Endothelial cell of umbilical vein (primary cell): ENCODE results near the gene ZFYVE28. TPM values are rescaled to one million over a fixed set of nuclear protein-coding genes. Genes with fewer than 3 reads are reported as not detected.

Source experiments
- BruUV-seq: library from RNA; stranded (reverse); fragments of 400-500 nt; replicated peaks from 2 replicates; lab custom pipeline; 2021; lab: Mats Ljungman, UMichigan
- CTCF ChIA-PET: fragments of 300-600, 350-600 bp; sonication (Branson Sonifier 250); formaldehyde crosslinking; loops from one replicate; lab custom pipeline; 2021; ENCODE audit warnings: antibody characterized with exemption, inconsistent platforms; lab: Charles Lee
- POLR2A ChIA-PET: fragments of 300-600, 350-600 bp; sonication (Branson Sonifier 250); formaldehyde crosslinking; loops from one replicate; lab custom pipeline; 2021; ENCODE audit warnings: antibody characterized with exemption, inconsistent platforms; lab: Charles Lee
- DNase-seq: peaks from one replicate; pipeline ENCODE4 v3.0.0-alpha.2; 2011; ENCODE audit warnings: low read depth, low spot score
- FAIRE-seq: peaks from 2 replicates; lab custom pipeline; 2011; peaks lifted over from hg19 to GRCh38; lab: Jason Lieb, UNC
- H2AFZ ChIP-seq: 2 replicates; pipeline ENCODE4 v1.6.0; 2012; ENCODE audit warnings: low read depth, low read length, control low read depth, inconsistent platforms
- H3K27ac ChIP-seq: 2 replicates; pipeline ENCODE4 v1.5.1; 2011; ENCODE audit warnings: low read depth, mild to moderate bottlenecking, control low read depth, low read length, moderate library complexity; ENCODE audit not compliant: insufficient read depth
- H3K27me3 ChIP-seq, 2 experiments: 2 replicates each; pipeline versions ENCODE4 v1.6.0 to v1.6.1; 2011; ENCODE audit warnings: low read length in 2 of 2, mixed read lengths in 1 of 2; ENCODE audit not compliant: control insufficient read depth in 2 of 2, insufficient read depth in 2 of 2
- H3K36me3 ChIP-seq, 2 experiments: 2 replicates in 1 of 2; 3 replicates in 1 of 2; pipeline ENCODE4 v1.5.1; 2011; ENCODE audit warnings: low read length in 2 of 2, mild to moderate bottlenecking in 1 of 2, moderate library complexity in 1 of 2; ENCODE audit not compliant: control insufficient read depth in 2 of 2, insufficient read depth in 2 of 2; ENCODE audit errors: extremely low read depth in 1 of 2
- H3K4me1 ChIP-seq: 3 replicates; pipeline ENCODE4 v1.5.1; 2011; ENCODE audit warnings: mild to moderate bottlenecking, low read length; ENCODE audit not compliant: control insufficient read depth, insufficient read depth; ENCODE audit errors: extremely low read depth
- H3K4me2 ChIP-seq: 2 replicates; pipeline ENCODE4 v1.6.1; 2011; ENCODE audit warnings: low read length, control low read depth, mixed read lengths; ENCODE audit not compliant: insufficient read depth
- H3K4me3 ChIP-seq, 3 experiments: fragments of 200-600 bp in 1 of 3; sonication (generic), shearing (Covaris generic) in 1 of 3; replicated peaks in 1 of 3; 2 replicates each; pipeline ENCODE4 v1.5.1; 2011 to 2016; ENCODE audit warnings: control low read depth in 3 of 3, low read length in 3 of 3, mild to moderate bottlenecking in 2 of 3, inconsistent platforms in 1 of 3, low read depth in 1 of 3, moderate library complexity in 1 of 3; ENCODE audit not compliant: insufficient read depth in 1 of 3
- H3K79me2 ChIP-seq: 2 replicates; pipeline ENCODE4 v1.6.0; 2012; ENCODE audit warnings: low read length, inconsistent platforms; ENCODE audit not compliant: control insufficient read depth, insufficient read depth
- H3K9ac ChIP-seq: replicated peaks from 2 replicates; pipeline ENCODE3; 2011; ENCODE audit warnings: low read length, control low read depth; ENCODE audit not compliant: insufficient read depth; ENCODE audit errors: extremely low read depth
- H3K9me1 ChIP-seq: replicated peaks from 3 replicates; pipeline ENCODE4 v1.6.0; 2011; ENCODE audit warnings: mild to moderate bottlenecking, low read length; ENCODE audit not compliant: control insufficient read depth, insufficient read depth; ENCODE audit errors: extremely low read depth
- H3K9me3 ChIP-seq: replicated peaks from 2 replicates; pipeline ENCODE4 v1.5.1; 2012; ENCODE audit warnings: low read length, inconsistent platforms; ENCODE audit not compliant: control insufficient read depth, insufficient read depth
- H4K20me1 ChIP-seq: replicated peaks from 2 replicates; pipeline ENCODE3; 2011; ENCODE audit warnings: mild to moderate bottlenecking, low read length; ENCODE audit not compliant: control insufficient read depth, insufficient read depth; ENCODE audit errors: extremely low read depth
- EZH2 ChIP-seq: IDR thresholded peaks from 2 replicates; pipeline ENCODE4 v1.6.1; 2012; ENCODE audit warnings: borderline replicate concordance, low read depth, mild to moderate bottlenecking, moderate library complexity, low read length, inconsistent platforms; ENCODE audit not compliant: severe bottlenecking
- FOS ChIP-seq: IDR thresholded peaks from 2 replicates; pipeline ENCODE4 v1.6.1; 2011; ENCODE audit warnings: mild to moderate bottlenecking, low read length, moderate library complexity, borderline replicate concordance; ENCODE audit not compliant: insufficient read depth
- GATA2 ChIP-seq: IDR thresholded peaks from 2 replicates; pipeline ENCODE4 v1.7.0; 2011; ENCODE audit warnings: low read depth, mild to moderate bottlenecking, moderate library complexity, mixed read lengths, low read length; ENCODE audit not compliant: insufficient read length, insufficient read depth
- JUN ChIP-seq: IDR thresholded peaks from 2 replicates; pipeline ENCODE4 v1.6.1; 2011; ENCODE audit warnings: borderline replicate concordance, low read depth; ENCODE audit not compliant: insufficient read length, insufficient read depth
- MAX ChIP-seq: IDR thresholded peaks from 2 replicates; pipeline ENCODE4 v1.6.1; 2011; ENCODE audit not compliant: insufficient read depth, insufficient read length
- MYC ChIP-seq: IDR thresholded peaks from one replicate; pipeline ENCODE4 v1.6.1; 2011; ENCODE audit warnings: mild to moderate bottlenecking, low read depth, low read length
- POLR2A ChIP-seq: IDR thresholded peaks from 2 replicates; pipeline ENCODE4 v1.6.1; 2012; ENCODE audit warnings: low read depth, mild to moderate bottlenecking, control low read depth, low read length
- POLR2AphosphoS5 ChIP-seq: IDR thresholded peaks from 2 replicates; pipeline ENCODE4 v1.6.1; 2012; ENCODE audit warnings: low read depth, mild to moderate bottlenecking, control low read depth, low read length, moderate library complexity; ENCODE audit not compliant: insufficient read depth
- dilution Hi-C: fragments of 300-500 bp; cut with MboI; formaldehyde crosslinking; loops from one replicate; pipeline ENCODE4 v1.15.0; 2019; ENCODE audit warnings: low sequenced_read_pairs; ENCODE audit not compliant: extremely low pct_ligation_motif_present
- intact Hi-C: fragments of 100-400 bp; cut with micrococcal nuclease; formaldehyde crosslinking; loops from one replicate; pipeline ENCODE4 v1.10.0; 2022
- polyA plus RNA-seq, 4 experiments: library from polyadenylated mRNA; depleted of rRNA in 3 of 4; stranded (reverse) in 3 of 4; unstranded in 1 of 4; fragments of >200 nt; gene quantifications; 2 replicates each; pipeline versions ENCODE4 v1.2.1 to v1.2.3, GENCODE V29; 2011 to 2012; ENCODE audit warnings: missing spikeins in 1 of 4
- total RNA-seq: library from RNA; stranded (reverse); gene quantifications from 2 replicates; pipeline ENCODE4 v1.2.3, GENCODE V29; 2021
- TF ChIP-seq, protein P1 (sequence below), 2 donors: IDR thresholded peaks; 1 replicate in 1 of 2; 2 replicates in 1 of 2; pipeline ENCODE4 v1.5.1; 2011; ENCODE audit warnings: low read length in 2 of 2, mild to moderate bottlenecking in 2 of 2, moderate library complexity in 2 of 2, control low read depth in 1 of 2, inconsistent platforms in 1 of 2, low read depth in 1 of 2; ENCODE audit not compliant: insufficient read depth in 1 of 2; ENCODE audit errors: extremely low read depth in 1 of 2

Gene ZFYVE28
- total and polyA plus RNA-seq, 2 donors (not counting 3 experiments of a cell fraction or from before 2014, with no cell fraction given), result 5.8 to 7.1 TPM

DNA sequence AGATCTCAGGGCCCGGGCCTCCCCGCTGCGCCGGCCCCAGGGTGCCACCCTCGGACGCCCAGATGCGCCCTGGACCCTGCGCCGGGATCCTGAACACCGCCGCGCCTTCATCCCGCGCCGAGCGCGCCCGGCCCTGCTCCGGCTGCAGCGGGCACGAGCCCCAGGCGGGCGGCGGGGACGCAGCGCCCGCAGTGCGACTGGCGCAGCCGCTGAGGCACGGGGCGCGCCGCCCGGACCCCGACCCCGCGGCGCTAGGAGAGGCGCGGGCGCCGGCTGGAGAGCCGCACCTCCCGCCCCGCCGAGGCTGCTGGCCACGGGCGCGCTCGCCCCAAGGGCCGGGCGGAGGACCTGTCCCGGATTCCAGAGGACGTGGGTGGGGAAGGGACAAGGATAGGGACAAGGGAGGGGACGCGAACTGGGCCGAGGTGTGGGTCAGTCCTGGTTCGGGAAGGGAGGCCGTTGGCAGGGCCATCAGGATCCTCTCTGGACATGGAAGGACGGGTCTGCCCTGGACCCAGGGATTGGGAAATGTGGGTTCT is 1.1 kb downstream of the ZFYVE28 start:
- Histone ChIP-seq H3K27ac (no peak overlapping the region), H3K9me3 (no peaks in the 10 kb centered on the region), H3K9ac (peak overlapping the region; percentile 60), H3K4me1 (peaks cover 43% of the 10 kb centered on the region), H3K4me2 (peak overlapping the region; percentile 80), H3K79me2 (peaks cover 26% of the 10 kb centered on the region), H3K27me3 (peaks cover 17 to 21% of the 10 kb centered on the region in 2 experiments), H2AFZ (peak overlapping the region; percentile 26), H4K20me1 (no peaks in the 10 kb centered on the region), H3K36me3 (no peaks in the 10 kb centered on the region), H3K9me1 (no peaks in the 10 kb centered on the region), H3K4me3 (peak overlapping the region; percentile 62 to 78 (median 66))
- ChIA-PET CTCF (no interaction called here), POLR2A (no interaction called here)
- intact Hi-C loops (loop anchor here (10.0 kb wide), 1 partner anchor 548 kb away; the partner anchor contains the start of genes GRK4 and NOP14), dilution Hi-C loops (no loop called here)
- TF ChIP-seq MYC (no peak), POLR2A (no peak), JUN (no peak), FOS (no peak), MAX (no peak), GATA2 (no peak), POLR2AphosphoS5 (no peak), EZH2 (no peak)
- TF ChIP-seq, protein P1, sequence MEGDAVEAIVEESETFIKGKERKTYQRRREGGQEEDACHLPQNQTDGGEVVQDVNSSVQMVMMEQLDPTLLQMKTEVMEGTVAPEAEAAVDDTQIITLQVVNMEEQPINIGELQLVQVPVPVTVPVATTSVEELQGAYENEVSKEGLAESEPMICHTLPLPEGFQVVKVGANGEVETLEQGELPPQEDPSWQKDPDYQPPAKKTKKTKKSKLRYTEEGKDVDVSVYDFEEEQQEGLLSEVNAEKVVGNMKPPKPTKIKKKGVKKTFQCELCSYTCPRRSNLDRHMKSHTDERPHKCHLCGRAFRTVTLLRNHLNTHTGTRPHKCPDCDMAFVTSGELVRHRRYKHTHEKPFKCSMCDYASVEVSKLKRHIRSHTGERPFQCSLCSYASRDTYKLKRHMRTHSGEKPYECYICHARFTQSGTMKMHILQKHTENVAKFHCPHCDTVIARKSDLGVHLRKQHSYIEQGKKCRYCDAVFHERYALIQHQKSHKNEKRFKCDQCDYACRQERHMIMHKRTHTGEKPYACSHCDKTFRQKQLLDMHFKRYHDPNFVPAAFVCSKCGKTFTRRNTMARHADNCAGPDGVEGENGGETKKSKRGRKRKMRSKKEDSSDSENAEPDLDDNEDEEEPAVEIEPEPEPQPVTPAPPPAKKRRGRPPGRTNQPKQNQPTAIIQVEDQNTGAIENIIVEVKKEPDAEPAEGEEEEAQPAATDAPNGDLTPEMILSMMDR (IDR thresholded peaks at IDR 0.05; ENCODE audit: extremely low read depth in 1 of 2, insufficient read depth in 1 of 2, low read depth in 1 of 2, low read length in 2 of 2), result no peak
- FAIRE-seq (no peak), DNase-seq (peak; percentile 32)
- BruUV-seq, result no TSS peak
